PFSK-1 (cell line): ENCODE measurements around the gene STAC2.

Source experiments
- FOXP2 ChIP-seq: optimal IDR thresholded peaks from 2 replicates; pipeline ENCODE3; 2011; ENCODE audit warnings: borderline replicate concordance, control low read depth, inconsistent platforms; ENCODE audit not compliant: insufficient read depth; ENCODE audit errors: extremely low read length, extremely low read depth
- POLR2AphosphoS5 ChIP-seq: IDR thresholded peaks from 2 replicates; pipeline ENCODE4 v1.6.1; 2012; ENCODE audit warnings: low read depth, mild to moderate bottlenecking, control low read depth, low read length, moderate library complexity
- REST ChIP-seq, 2 experiments: IDR thresholded peaks; 2 replicates each; pipeline versions ENCODE4 v1.6.1 to v1.8.0; 2011 to 2012; ENCODE audit warnings: low read depth in 2 of 2, low read length in 2 of 2, control low read depth in 1 of 2, inconsistent platforms in 1 of 2, mild to moderate bottlenecking in 1 of 2, moderate library complexity in 1 of 2; ENCODE audit not compliant: insufficient read depth in 1 of 2
- SIN3A ChIP-seq: IDR thresholded peaks from 2 replicates; pipeline ENCODE4 v1.6.1; 2012; ENCODE audit warnings: mild to moderate bottlenecking, low read length, moderate library complexity, borderline replicate concordance; ENCODE audit not compliant: insufficient read depth
- TAF1 ChIP-seq: IDR thresholded peaks from 2 replicates; pipeline ENCODE4 v1.6.1; 2012; ENCODE audit warnings: low read length, control low read depth, borderline replicate concordance; ENCODE audit not compliant: insufficient read depth

The STAC2 gene

GRCh38 chr17:39183045-39183444 lies 42.7 kb downstream of the STAC2 start:
- TF ChIP-seq TAF1 (no peak), FOXP2 (no peak), POLR2AphosphoS5 (no peak), SIN3A (no peak), REST (IDR thresholded peaks at IDR 0.05; ENCODE audit: insufficient read depth in 1 of 2, low read depth in 2 of 2, low read length in 2 of 2) (no peak)

GRCh38 chr17:39181303-39181702 lies 44.4 kb downstream of the STAC2 start:
- no peak for TF ChIP-seq SIN3A
- TF ChIP-seq FOXP2, result no peak
- TF ChIP-seq POLR2AphosphoS5, result no peak
- no peak for TF ChIP-seq REST (IDR thresholded peaks at IDR 0.05; ENCODE audit: insufficient read depth in 1 of 2, low read depth in 2 of 2, low read length in 2 of 2)
- TF ChIP-seq TAF1, result no peak

GRCh38 chr17:39178536-39178935 lies 47.2 kb downstream of the STAC2 start:
- TF ChIP-seq POLR2AphosphoS5, result no peak
- no peak for TF ChIP-seq TAF1
- TF ChIP-seq REST (IDR thresholded peaks at IDR 0.05; ENCODE audit: insufficient read depth in 1 of 2, low read depth in 2 of 2, low read length in 2 of 2), result no peak
- TF ChIP-seq FOXP2, result no peak
- no peak for TF ChIP-seq SIN3A

- TF ChIP-seq TAF1, result no peak
- TF ChIP-seq SIN3A, result no peak
- TF ChIP-seq REST (IDR thresholded peaks at IDR 0.05; ENCODE audit: insufficient read depth in 1 of 2, low read depth in 2 of 2, low read length in 2 of 2), result no peak
- no peak for TF ChIP-seq POLR2AphosphoS5
- TF ChIP-seq FOXP2, result no peak
Measured at GRCh38 chr17:39177256-39177655, 48.5 kb downstream of the STAC2 start.

- 0 out of 2 replicates have a peak, but pooled peaks have one; percentile 27 for TF ChIP-seq POLR2AphosphoS5
- TF ChIP-seq REST (IDR thresholded peaks at IDR 0.05; ENCODE audit: insufficient read depth in 1 of 2, low read depth in 2 of 2, low read length in 2 of 2), result no peak
Measured at GRCh38 chr17:39175695-39176093, 50.1 kb downstream of the STAC2 start.
